Retinal pigment epithelial cell (primary cell): ENCODE results near the gene BMP6.

Experiments
- DNase-seq: peaks from one replicate; pipeline ENCODE4 v3.0.0-alpha.2; 2010; ENCODE audit warnings: low read depth
- H3K4me3 ChIP-seq: 2 replicates; pipeline ENCODE4 v1.5.1; 2011; ENCODE audit warnings: mild to moderate bottlenecking, low read length, control low read depth, moderate library complexity
- CTCF ChIP-seq: conservative IDR thresholded peaks from 2 replicates; pipeline ENCODE4 v1.5.1; 2011; ENCODE audit warnings: low read depth, low read length, control low read depth, inconsistent platforms

BMP6 gene

GRCh38 chr6:7732228-7732627 lies 6.3 kb downstream of the BMP6 start:
- TF ChIP-seq CTCF = no peak
- H3K4me3 ChIP-seq = no peak overlapping the region
- no peak for DNase-seq

GRCh38 chr6:7734707-7735383 lies 8.9 kb downstream of the BMP6 start:
- no peak overlapping the region for H3K4me3 ChIP-seq
- DNase-seq = no peak
- TF ChIP-seq CTCF = no peak

DNA sequence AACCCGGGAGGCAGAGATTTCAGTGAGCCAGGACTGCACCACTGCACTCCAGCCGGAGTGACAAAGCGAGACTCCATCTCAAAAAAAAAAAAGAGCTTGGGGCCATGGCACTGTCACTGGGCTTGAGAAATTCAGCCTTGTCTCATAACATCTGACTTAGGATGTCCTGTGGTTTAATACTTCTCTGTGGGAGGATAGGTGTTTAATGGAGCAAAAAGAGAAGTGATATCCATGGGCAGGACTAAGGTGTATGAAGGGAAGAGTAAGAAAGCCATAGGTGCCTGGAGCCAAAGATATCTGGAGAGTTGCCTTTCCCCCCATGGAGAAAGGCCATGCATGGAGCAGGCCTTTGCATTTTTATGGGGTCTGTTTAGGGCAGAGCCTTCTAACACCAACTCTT lies 11.2 kb downstream of the BMP6 start:
- TF ChIP-seq CTCF = no peak
- no peak overlapping the region for H3K4me3 ChIP-seq
- no peak for DNase-seq

DNA sequence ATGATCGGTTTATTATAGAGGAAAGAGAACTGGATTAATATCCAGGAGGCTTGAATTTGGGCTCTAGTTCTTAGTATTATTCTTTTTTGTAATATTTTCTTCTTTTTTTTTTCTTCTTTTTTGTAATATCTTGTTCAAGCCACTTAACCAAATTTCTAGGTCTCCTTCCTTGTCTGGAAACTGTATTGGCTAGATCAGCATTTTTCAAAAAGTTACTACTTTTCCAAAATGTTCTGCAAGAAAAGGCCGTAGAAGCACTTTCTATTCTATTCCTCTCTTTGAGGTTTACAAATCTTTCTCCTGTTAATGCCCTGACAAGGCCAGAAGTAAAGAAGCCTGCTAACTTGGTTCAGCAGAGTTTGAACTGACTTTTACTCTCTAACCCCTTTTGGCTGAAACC lies 12.0 kb downstream of the BMP6 start:
- TF ChIP-seq CTCF = no peak
- no peak for DNase-seq
- H3K4me3 ChIP-seq = no peak overlapping the region

DNA sequence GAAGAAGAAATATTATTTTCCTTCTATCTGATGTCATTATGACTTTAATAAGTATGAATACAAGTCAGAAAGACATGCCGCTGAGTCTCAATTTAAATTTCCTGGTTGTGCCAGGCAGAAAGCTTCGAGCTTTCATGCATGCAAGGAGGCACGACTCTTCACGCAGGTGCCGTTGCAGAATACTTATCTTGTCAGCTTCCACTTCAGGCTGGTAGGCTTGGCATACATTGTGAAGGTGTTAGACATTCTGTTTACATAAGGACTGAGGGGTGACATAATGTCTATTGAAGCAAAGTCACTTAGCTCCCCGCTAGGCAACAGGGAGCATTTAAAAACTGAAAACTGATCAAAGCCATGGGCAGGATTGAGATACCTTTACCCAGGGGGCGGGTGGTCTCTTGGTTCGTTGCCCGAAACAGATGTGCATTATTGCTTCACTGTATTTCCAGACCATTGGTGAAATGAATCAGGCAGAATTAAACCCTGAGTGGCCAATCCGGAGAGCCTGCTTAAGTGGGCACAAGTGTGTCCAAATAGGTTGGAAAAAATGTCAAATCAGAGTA lies 16.4 kb downstream of the BMP6 start:
- no peak overlapping the region for H3K4me3 ChIP-seq
- no peak for TF ChIP-seq CTCF
- DNase-seq = no peak

DNA sequence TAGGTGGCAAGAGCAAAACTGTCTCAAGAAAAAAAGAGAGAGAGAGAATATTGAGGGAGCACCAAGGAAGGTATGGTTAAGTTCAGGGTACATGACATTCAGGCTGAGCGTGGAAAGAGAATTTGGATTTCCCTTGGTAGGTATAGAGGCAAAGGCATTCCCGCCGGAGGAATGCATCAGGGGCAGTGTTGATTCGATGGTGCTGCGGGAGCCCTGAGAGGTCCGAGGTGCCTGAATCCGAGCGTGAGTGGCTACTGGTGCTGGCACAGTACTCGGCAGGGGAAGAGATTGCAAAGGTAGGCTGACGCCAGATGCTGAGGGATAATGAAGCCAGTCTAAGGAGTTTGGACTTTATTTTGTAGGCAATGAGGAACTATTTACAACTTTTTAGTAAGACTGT lies 20.0 kb downstream of the BMP6 start:
- DNase-seq = no peak
- H3K4me3 ChIP-seq = no peak overlapping the region
- no peak for TF ChIP-seq CTCF

DNA sequence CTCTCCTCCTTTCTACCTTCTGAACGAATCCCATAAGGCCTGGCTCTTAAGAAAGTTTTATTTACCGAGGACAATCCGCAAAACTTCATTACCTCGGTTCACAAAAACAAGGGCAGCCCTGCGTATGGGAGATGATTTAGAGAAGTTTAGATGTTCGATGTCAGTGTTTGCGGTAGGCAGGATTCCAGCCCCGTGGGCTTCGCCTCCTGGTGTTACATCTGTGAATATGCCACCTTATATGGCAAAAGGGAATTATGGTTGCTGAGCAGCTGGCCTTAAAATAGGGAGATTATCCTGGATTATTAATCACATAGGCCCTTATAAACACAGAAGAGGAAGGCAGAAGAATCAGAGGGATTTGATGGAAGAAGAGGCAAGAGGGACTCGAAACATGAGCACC lies 21.1 kb downstream of the BMP6 start:
- peak; percentile 7 for TF ChIP-seq CTCF
- DNase-seq = no peak
- no peak overlapping the region for H3K4me3 ChIP-seq
